Nucleus accumbens (tissue), 56 donors: ENCODE results near the gene TRIM69.

ENCODE experiments used
- DNase-seq, 56 donors: peaks; one replicate each; lab custom pipeline; 2025; lab: John Stamatoyannopoulos, UW

The TRIM69 gene

DNA sequence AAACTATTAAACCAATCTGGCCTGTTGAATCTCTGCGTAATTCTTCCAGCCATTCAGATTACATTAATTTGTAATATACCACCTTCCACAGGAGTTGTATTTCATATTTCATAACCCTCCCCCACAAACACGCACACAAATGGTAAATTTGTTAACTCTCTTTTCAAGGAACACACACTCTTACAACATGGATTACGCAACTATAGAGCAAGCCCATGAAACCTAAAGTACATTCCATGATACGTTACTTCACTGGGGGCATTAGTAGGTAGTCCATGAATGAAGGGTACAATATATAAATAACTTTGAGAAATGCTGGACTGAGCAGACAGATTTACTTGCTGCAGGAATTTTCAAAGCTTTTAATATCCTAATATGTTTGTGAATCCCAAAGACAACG lies 65.0 kb downstream of the TRIM69 start:
- DNase-seq = no peak

DNA sequence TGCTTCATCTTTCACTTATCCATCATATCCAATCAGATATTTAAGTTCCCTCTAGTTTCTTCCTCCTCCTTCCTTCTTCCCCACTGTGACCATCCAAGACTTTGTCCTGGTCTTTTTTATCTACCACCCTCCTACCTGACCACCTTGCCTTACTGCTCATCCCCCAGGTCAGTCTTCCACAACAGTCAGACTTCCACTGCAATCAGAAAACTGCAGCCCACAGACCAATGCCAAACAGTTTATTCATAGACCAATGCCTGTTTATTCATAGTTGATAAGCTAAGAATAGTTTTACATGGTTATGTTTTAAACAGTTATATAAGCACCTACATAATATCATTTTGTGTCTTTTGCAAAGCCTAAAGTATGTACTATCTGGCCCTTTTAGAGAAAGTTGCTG lies 65.5 kb downstream of the TRIM69 start:
- no peak for DNase-seq

DNA sequence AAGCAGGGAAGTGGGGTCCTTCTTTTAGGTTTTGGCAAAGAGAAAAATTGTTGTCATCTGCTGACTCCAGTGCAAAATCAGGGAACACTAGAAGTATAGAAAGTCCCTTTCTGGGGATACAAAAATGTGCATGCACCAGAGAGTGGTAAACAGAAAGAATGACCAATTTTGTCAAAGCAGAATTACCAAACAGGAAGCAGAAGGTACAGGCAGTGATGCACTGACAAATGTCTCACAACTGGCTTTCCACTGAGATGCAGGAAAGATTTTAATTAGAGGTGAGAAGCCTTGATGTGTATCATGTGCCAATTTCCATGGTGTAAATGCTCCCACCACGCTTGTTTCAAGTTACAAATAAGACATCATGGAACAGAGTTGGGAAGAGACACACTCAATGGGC lies 66.0 kb downstream of the TRIM69 start:
- DNase-seq = no peak

DNA sequence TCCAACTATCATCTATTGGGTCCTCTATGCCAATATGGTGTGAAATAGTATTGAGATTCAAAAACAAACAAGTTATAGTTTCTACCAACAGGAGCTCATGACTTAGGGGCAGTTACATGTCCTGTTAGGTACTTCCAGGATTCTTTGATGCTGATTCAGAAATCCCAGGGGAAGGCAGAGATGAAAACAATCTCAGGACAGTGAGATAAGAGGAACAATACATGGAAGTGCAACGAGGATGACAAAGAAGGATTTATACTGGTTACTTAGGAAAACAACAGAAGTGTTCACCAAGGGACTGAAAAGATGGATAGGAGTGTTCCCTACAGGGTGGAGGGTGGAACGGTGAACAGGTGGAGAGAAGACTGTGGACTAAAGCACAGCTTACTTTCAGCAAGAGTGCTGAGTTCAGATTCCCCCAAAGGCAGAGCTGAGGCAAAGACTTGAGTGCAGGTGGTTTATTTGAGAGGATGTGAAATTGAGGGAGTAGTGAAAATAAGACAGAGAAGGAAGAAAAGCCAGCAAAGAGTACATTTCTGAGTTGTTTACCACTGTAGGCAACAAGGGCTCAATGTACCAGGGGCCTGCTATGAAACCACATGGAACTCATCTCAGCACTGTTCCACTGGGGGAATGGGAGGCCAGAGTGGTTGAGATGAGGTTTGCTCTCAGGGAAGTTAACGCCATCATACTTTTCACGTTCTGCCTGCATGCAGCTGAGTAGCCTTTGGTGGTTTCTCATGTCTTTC lies 68.1 kb downstream of the TRIM69 start:
- no peak for DNase-seq

DNA sequence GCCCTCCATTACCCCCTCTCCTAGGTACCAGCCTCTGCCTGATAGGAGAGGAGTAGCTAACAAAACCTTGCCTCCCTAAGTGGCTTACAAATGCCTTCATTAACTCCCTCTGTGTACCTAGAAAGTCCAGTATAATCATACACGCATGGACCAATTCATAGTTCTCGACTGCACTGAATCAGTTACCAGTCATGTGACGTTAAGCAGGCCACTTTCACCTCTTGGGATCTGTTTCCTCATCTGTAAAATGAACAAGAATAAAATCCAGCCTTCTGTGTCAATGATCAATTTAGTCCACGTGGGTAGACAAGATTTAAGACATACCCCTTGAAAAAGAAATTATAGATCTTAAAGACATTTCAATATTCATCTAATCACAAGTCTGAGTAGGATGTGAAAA lies 72.2 kb downstream of the TRIM69 start:
- no peak for DNase-seq

DNA sequence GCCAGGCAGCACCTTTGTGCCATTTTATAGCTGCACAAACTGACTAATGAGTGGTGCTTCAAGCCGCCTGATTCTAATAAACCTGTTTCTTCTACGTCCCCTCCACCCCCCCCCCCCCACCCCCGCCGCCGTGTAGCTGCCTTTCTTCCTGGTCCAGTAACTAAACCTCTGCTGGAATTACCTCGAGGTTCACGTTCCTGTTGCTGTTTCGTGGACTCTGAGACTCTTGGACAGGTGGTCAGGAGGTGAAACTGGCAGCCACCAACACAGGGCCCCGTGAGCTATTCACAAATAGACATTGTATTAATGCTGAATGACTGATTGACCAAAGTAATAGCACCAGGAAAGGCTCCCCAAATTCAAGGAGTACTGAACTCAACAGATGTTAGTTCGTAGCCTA lies 73.9 kb downstream of the TRIM69 start:
- no peak for DNase-seq

DNA sequence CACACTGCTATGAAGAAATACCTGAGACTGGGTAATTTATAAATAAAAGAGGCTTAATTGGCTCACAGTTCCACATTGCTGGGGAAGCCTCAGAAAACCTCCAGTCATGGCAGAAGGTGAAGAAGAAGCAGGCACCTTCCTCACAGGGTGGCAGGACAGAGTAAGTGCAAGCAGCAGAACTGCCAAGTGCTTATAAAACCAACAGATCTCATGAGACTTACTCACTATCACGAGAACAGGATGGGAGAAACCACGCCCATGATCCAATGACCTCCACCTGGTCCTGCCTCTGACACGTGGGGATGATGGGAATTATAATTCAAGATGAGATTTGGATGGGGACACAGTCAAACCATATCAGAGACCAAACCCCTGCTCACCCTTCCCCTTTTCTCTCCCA lies 75.0 kb downstream of the TRIM69 start:
- no peak for DNase-seq

DNA sequence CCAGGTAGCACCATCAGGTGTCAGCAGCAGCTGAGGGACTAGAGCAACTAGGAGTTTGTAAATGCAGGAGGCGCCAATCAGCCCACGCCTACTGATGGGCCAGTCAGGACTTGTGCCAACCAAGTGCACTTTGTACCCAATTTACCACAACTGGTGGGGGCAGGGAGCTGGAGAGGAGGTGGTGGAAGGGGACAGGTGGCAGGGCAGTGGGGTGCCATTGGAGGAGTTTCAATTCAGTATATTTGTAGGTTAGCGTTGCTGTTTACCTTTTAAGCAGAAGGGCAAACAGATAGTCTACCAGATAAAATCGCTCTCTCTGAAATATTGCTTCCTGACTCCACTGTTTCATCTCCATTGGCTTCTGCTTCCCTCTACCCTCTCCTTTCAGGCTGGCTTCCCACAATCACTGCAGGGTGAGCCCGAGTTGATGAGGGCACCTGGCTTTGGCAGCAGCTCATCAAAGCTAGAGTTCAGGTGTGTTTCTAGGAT lies 75.7 kb downstream of the TRIM69 start:
- DNase-seq = no peak

DNA sequence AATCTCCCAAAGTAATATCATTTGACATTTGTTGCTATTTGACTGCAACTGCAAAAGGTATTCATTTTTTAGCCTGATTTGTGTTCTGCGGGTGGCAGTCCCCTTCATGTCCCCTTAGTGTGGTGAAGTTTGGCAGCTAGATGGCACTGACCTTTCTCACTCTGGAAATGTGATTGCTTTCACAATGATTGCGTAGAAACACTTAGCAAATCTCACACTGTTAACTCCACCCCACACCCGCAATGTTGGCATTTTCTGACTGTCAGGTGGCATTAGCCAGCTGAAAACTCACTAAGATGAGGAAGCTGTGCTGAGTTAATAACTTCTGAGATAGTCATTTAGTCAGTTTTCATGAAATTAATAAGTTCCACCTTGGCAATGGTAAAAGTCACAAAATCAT lies 76.9 kb downstream of the TRIM69 start:
- DNase-seq = no peak
